Body of pancreas (tissue), 4 donors: Measurements from ENCODE around the gene DENND2D. TPM values are rescaled to one million over a fixed set of nuclear protein-coding genes. Genes with fewer than 3 reads are reported as not detected.

Experiments used
- ATAC-seq: fragments of 150-250 bp; one replicate; pipeline ENCODE4 v1.9.1; 2016
- DNase-seq, 4 donors: peaks; one replicate each; pipeline ENCODE4 v3.0.0-alpha.2; 2019
- H3K27ac ChIP-seq, 4 donors: fragments of 200-600 bp; sonication (generic); 1 replicate in 3 of 4; 2 replicates in 1 of 4; pipeline versions ENCODE4 v1.5.1 to v1.6.1; 2016 to 2019; ENCODE audit warnings: mild to moderate bottlenecking in 1 of 4, mixed read lengths in 1 of 4, moderate library complexity in 1 of 4
- H3K27me3 ChIP-seq, 2 donors: fragments of 200-600 bp; sonication (generic); one replicate each; pipeline ENCODE4 v1.6.0; 2016; ENCODE audit warnings: mild to moderate bottlenecking in 1 of 2
- H3K36me3 ChIP-seq, 2 donors: fragments of 200-600 bp; sonication (generic); replicated peaks in 1 of 2; 2 replicates each; pipeline ENCODE4 v1.5.1; 2016; ENCODE audit warnings: low read depth in 2 of 2; ENCODE audit not compliant: insufficient read depth in 1 of 2
- H3K4me1 ChIP-seq: fragments of 200-600 bp; sonication (generic); one replicate; pipeline ENCODE4 v1.6.0; 2016
- H3K4me3 ChIP-seq, 2 donors: fragments of 200-600 bp; sonication (generic); 1 replicate in 1 of 2; 2 replicates in 1 of 2; pipeline ENCODE4 v1.5.1; 2016 to 2019
- H3K9me3 ChIP-seq, 3 donors: fragments of 200-600 bp; sonication (generic); 1 replicate in 2 of 3; 2 replicates in 1 of 3; pipeline ENCODE4 v1.5.1; 2016
- CTCF ChIP-seq, 7 experiments: fragments of 450-650 bp in 4 of 7; fragments of 200-600 bp in 3 of 7; sonication (generic) in 3 of 7; IDR thresholded peaks; one replicate each; pipeline ENCODE4 v1.5.1; 2016 to 2019; ENCODE audit warnings: antibody characterized with exemption in 7 of 7
- POLR2A ChIP-seq, 3 donors: fragments of 450-650 bp; IDR thresholded peaks; one replicate each; pipeline ENCODE4 v1.6.1; 2016; ENCODE audit warnings: antibody characterized with exemption in 3 of 3, mild to moderate bottlenecking in 2 of 3
- whole genome bisulfite sequencing, 2 donors: methylation state at CpG; one replicate each; pipeline ENCODE4 v1.1.5; 2017; 5-methylcytosine and 5-hydroxymethylcytosine counted together
- intact Hi-C: fragments of 100-400 bp; cut with DNase I; formaldehyde crosslinking; loops from one replicate; pipeline ENCODE4 v1.15.1; 2023
- total RNA-seq, 2 donors: library from RNA; depleted of rRNA; stranded (reverse); fragments of >200 nt; gene quantifications; one replicate each; pipeline ENCODE4 v1.1.0, GENCODE V29; 2016

The DENND2D gene
- total RNA-seq, 2 donors from 2014 or later: 16.1 to 35.3 TPM

DNA sequence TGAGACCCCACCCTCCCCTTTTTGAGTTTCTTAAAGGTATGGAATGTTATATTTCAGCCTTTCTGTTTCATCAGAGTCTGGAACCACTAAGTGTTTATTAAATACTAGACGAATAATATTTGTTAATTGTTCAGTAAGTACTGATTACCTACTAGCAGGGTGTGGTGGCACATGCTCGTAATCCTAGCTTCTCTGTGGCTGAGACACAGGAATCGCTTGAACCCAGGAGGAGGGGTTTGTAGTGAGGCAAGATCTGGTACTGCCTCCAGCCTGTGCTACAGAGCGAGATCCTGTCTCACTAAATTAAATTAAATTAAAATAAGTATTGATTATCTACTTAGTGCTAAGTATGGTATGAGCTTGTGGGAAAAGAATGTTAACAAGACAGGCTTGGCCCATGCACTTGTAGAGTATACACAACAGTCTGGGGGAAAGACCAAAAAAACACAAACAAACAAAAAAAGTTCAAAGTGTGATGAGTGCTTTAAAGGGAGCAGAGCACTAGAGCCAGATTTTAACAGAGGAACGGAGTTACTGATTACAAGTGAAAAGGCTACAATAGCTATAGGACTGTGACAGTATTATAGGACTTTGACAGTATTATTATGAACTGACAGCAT lies 58.0 kb downstream of the DENND2D start:
- DNase-seq: no peak
- TF ChIP-seq POLR2A (IDR thresholded peaks at IDR 0.05) (no peak), CTCF (IDR thresholded peaks at IDR 0.05) (no peak)
- Histone ChIP-seq H3K36me3 (no peaks in the 10 kb centered on the region), H3K4me3 (no peak overlapping the region), H3K4me1 (peaks cover 36% of the 10 kb centered on the region), H3K27ac (no peak overlapping the region), H3K27me3 (no peaks in the 10 kb centered on the region), H3K9me3 (no peaks in the 10 kb centered on the region)
- WGBS, 2 donors: 46 to 65% methylated on average over 5 of the region's 5 CpGs
- intact Hi-C loops: no loop called here
- no peak for ATAC-seq

DNA sequence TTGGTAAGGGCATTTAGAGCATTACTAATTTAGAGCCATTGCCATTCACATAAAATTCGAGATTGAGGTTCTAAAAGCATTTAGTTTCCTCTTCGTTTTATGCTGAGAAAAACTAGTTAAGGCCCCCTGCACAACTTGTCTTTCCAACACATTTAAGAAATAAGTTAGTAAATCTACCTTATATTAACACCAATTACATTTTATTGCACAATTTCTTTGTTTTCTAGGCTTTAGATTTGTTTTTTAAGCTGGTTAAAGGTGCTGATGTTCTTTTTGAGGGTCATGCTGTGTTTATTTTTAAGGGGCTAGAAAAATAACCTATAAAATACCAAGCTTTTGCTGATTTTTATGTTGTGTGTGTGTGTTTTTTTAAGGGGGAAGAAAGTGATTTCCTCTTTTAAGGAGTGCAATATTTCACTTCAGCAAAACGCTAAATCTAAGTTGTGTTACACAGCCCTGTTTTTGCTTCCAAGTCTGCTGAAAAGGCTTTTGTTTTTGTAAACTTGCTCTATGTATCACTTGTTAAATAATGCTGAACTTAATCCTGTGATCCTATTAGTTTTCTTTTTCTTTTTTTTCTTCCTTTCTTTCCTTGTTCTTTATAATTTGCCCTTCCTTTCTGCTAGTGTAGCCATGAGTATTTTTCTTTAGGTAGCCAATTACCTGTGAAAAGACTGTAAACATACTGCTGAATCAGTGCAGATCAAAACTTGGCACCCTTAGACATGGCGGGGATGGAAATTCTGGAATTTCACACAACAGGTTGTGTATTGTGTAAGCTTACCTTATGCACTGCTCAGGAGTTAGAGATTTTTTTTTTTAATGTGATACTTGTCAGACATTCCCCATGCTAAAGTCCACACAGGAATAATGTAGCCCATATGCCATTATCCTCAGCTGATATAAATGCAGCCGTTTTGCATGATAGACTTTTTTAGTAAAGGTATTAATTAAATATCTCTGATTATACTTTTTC lies 58.9 kb downstream of the DENND2D start:
- Histone ChIP-seq H3K27ac (no peak overlapping the region), H3K9me3 (no peaks in the 10 kb centered on the region), H3K4me1 (peaks cover 35% of the 10 kb centered on the region), H3K27me3 (no peaks in the 10 kb centered on the region), H3K36me3 (no peaks in the 10 kb centered on the region), H3K4me3 (peak overlapping the region in 1 of 2 donors; percentile 73)
- TF ChIP-seq CTCF (IDR thresholded peaks at IDR 0.05): no peak
- TF ChIP-seq POLR2A (IDR thresholded peaks at IDR 0.05): no peak
- no peak for ATAC-seq
- DNase-seq: no peak
- 24 to 29% methylated on average over 5 of the region's 5 CpGs for WGBS, 2 donors
- intact Hi-C loops: no loop called here

- peak overlapping the region; percentile 82 to 92 (median 88) for H3K27ac ChIP-seq
- no peak for ATAC-seq
- intact Hi-C loops: no loop called here
- no peaks in the 10 kb centered on the region for H3K36me3 ChIP-seq
- peak in 1 of 4 donors; percentile 44 for DNase-seq
- H3K4me3 ChIP-seq: peak overlapping the region; percentile 73 to 93
- no peak for TF ChIP-seq POLR2A (IDR thresholded peaks at IDR 0.05)
- TF ChIP-seq CTCF (IDR thresholded peaks at IDR 0.05): no peak
- H3K9me3 ChIP-seq: no peaks in the 10 kb centered on the region
- no peaks in the 10 kb centered on the region for H3K27me3 ChIP-seq
- peaks cover 26% of the 10 kb centered on the region for H3K4me1 ChIP-seq
- WGBS, 2 donors: 0% methylated on average over 8 to 9 of the region's 9 CpGs
These were observed 59.8 kb downstream of the DENND2D start for GRCh38 chr1:111140680-111140967.

DNA sequence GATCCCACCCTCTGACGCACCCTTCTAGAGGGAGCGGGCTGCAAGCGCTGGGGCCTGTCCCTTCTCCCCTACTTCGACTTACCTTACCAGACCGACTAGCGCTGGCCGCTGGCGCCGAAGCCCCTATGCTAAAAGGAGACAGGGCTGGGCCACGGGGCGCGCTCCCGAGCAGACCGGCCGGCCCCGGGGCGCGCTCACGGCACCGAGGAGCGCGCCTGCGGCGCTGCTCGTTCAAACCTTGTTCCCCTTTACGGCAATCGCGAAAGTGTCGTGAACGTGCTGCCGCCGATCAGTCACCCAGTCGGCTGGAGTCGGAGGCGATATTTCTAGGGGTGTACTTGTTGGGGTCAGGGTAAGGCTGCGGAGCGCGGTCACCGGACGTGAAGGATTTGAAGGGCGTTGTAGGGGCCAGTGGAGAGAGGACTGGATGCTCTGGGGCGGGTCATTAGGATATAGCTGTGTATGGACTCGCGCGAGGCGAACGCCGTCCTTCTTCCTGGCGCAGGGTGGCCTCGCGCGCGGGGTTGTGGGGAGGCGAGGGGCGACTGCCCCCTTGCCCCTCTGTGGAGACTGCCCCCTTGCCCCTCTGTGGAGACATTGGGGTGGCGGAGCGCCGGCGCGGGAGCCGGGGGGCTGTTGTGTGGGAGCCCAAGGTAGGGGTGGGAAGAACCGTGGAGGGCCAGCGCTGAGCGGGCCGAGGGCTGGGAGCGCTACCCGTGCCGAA lies 60.3 kb downstream of the DENND2D start, which contains the start of the genes CEPT1 and DRAM2:
CEPT1 (plus strand) TSS at position 268 of the 724 bp plus-strand sequence. CDS start 7,492 bp downstream, outside the sequence.
DRAM2 (minus strand) TSS at position 138 of the 724 bp plus-strand sequence. CDS start 8,539 bp downstream, outside the sequence.
- DNase-seq: peak; percentile 90 to 99 (median 96)
- peak; percentile 45 to 72 (median 71) for TF ChIP-seq POLR2A (IDR thresholded peaks at IDR 0.05)
- peak in 1 of 7 experiments; percentile 5 for TF ChIP-seq CTCF (IDR thresholded peaks at IDR 0.05)
- intact Hi-C loops: no loop called here
- WGBS, 2 donors: 1% methylated on average over 26 to 63 of the region's 68 CpGs
- peak within 1 kb of the TSS; percentile 73 to 93 for H3K4me3 ChIP-seq
- ATAC-seq: peak; percentile 95
- peaks cover 25% of the 10 kb centered on the region for H3K4me1 ChIP-seq
- H3K27me3 ChIP-seq: no peaks in the 10 kb centered on the region
- H3K27ac ChIP-seq: peak within 1 kb of the TSS; percentile 82 to 92 (median 88)
- H3K9me3 ChIP-seq: no peaks in the 10 kb centered on the region
- no peaks in the 10 kb centered on the region for H3K36me3 ChIP-seq
